Mesenchymal stem cell (in vitro differentiated cells and primary cell): Measurements from ENCODE around the gene MYLK.

Source experiments
- DNase-seq: peaks from one replicate; pipeline ENCODE4 v3.0.0-alpha.2; 2013
- H2AFZ ChIP-seq: one replicate; pipeline ENCODE4 v1.6.1; 2013; ENCODE audit warnings: low read depth, mild to moderate bottlenecking, control low read depth, inconsistent platforms, low read length, moderate library complexity
- H2AK5ac ChIP-seq: 2 replicates; pipeline ENCODE4 v1.6.1; 2013; ENCODE audit warnings: low read length, moderate library complexity, mild to moderate bottlenecking, inconsistent platforms; ENCODE audit not compliant: severe bottlenecking
- H2BK120ac ChIP-seq: one replicate; pipeline ENCODE4 v1.6.1; 2013; ENCODE audit warnings: low read depth, mild to moderate bottlenecking, inconsistent platforms, low read length, moderate library complexity
- H2BK12ac ChIP-seq, 2 experiments: one replicate each; pipeline ENCODE4 v1.6.1; 2013; ENCODE audit warnings: inconsistent platforms in 2 of 2, low read length in 2 of 2, mild to moderate bottlenecking in 2 of 2, moderate library complexity in 2 of 2, control low read depth in 1 of 2
- H2BK15ac ChIP-seq: one replicate; pipeline ENCODE4 v1.6.1; 2013; ENCODE audit warnings: mild to moderate bottlenecking, low read depth, inconsistent platforms; ENCODE audit not compliant: poor library complexity, severe bottlenecking
- H2BK5ac ChIP-seq: 2 replicates; pipeline ENCODE4 v1.6.1; 2013; ENCODE audit warnings: low read depth, mild to moderate bottlenecking, low read length, control low read depth, inconsistent platforms; ENCODE audit not compliant: poor library complexity, severe bottlenecking
- H3K14ac ChIP-seq, 2 experiments: one replicate each; pipeline ENCODE4 v1.6.1; 2013; ENCODE audit warnings: inconsistent platforms in 2 of 2, low read length in 2 of 2, control low read depth in 1 of 2, mild to moderate bottlenecking in 1 of 2, moderate library complexity in 1 of 2
- H3K18ac ChIP-seq, 2 experiments: one replicate each; pipeline ENCODE4 v1.6.1; 2013; ENCODE audit warnings: inconsistent platforms in 2 of 2, low read length in 2 of 2, control low read depth in 1 of 2, low read depth in 1 of 2, mild to moderate bottlenecking in 1 of 2
- H3K23ac ChIP-seq, 2 experiments: one replicate each; pipeline ENCODE4 v1.6.1; 2013; ENCODE audit warnings: inconsistent platforms in 2 of 2, low read length in 2 of 2, mild to moderate bottlenecking in 2 of 2, moderate library complexity in 2 of 2, control low read depth in 1 of 2
- H3K27ac ChIP-seq: 2 replicates; pipeline ENCODE4 v1.5.1; 2013; ENCODE audit warnings: mild to moderate bottlenecking, moderate library complexity, low read length, control low read depth, inconsistent platforms; ENCODE audit not compliant: poor library complexity, severe bottlenecking
- H3K27me3 ChIP-seq, 2 experiments: 2 replicates each; pipeline versions ENCODE4 v1.6.1 to v1.7.0; 2013; ENCODE audit warnings: low read length in 2 of 2, mild to moderate bottlenecking in 2 of 2, moderate library complexity in 2 of 2, control low read depth in 1 of 2, inconsistent platforms in 1 of 2; ENCODE audit not compliant: control insufficient read depth in 1 of 2, insufficient read depth in 1 of 2
- H3K36me3 ChIP-seq, 2 experiments: 2 replicates each; pipeline versions ENCODE4 v1.6.1 to v1.7.0; 2013; ENCODE audit warnings: low read length in 2 of 2, control low read depth in 1 of 2, inconsistent platforms in 1 of 2, low read depth in 1 of 2, mild to moderate bottlenecking in 1 of 2; ENCODE audit not compliant: insufficient read depth in 2 of 2, control insufficient read depth in 1 of 2
- H3K4ac ChIP-seq, 2 experiments: one replicate each; pipeline ENCODE4 v1.6.1; 2013; ENCODE audit warnings: inconsistent platforms in 2 of 2, low read length in 2 of 2, mild to moderate bottlenecking in 2 of 2, moderate library complexity in 2 of 2, control low read depth in 1 of 2, low read depth in 1 of 2
- H3K4me1 ChIP-seq: 2 replicates; pipeline ENCODE4 v1.6.1; 2013; ENCODE audit warnings: low read depth, low read length, control low read depth; ENCODE audit not compliant: control insufficient read depth, insufficient read depth
- H3K4me2 ChIP-seq: 2 replicates; pipeline ENCODE4 v1.6.1; 2013; ENCODE audit warnings: low read length, mild to moderate bottlenecking, inconsistent platforms; ENCODE audit not compliant: poor library complexity, severe bottlenecking
- H3K4me3 ChIP-seq, 2 experiments: 2 replicates each; pipeline versions ENCODE4 v1.5.1 to v1.7.0; 2013; ENCODE audit warnings: low read length in 2 of 2, mild to moderate bottlenecking in 2 of 2, control low read depth in 1 of 2, low read depth in 1 of 2; ENCODE audit not compliant: insufficient read depth in 1 of 2
- H3K79me1 ChIP-seq: replicated peaks from 2 replicates; pipeline ENCODE4 v1.6.1; 2013; ENCODE audit warnings: mild to moderate bottlenecking, control low read depth, low read length, inconsistent platforms; ENCODE audit not compliant: poor library complexity, severe bottlenecking
- H3K9ac ChIP-seq: 2 replicates; pipeline ENCODE4 v1.7.0; 2013; ENCODE audit warnings: mild to moderate bottlenecking, low read length, moderate library complexity
- H3K9me3 ChIP-seq: 2 replicates; pipeline ENCODE4 v1.7.0; 2013; ENCODE audit warnings: mild to moderate bottlenecking, low read length; ENCODE audit not compliant: control insufficient read depth
- H4K8ac ChIP-seq: one replicate; pipeline ENCODE4 v1.6.1; 2013; ENCODE audit warnings: inconsistent platforms, mild to moderate bottlenecking, low read length, moderate library complexity
- H4K91ac ChIP-seq: one replicate; pipeline ENCODE4 v1.6.1; 2013; ENCODE audit warnings: mild to moderate bottlenecking, low read length, inconsistent platforms
- WGBS: methylation state at CpG from one replicate; pipeline ENCODE4 v1.1.7; 2013; ENCODE audit warnings: mixed read lengths; 5-methylcytosine and 5-hydroxymethylcytosine counted together

MYLK gene

GRCh38 chr3:123834631-123835030 lies 49.5 kb downstream of the MYLK start:
- Histone ChIP-seq H3K9me3 (peaks cover 33% of the 10 kb centered on the region), H4K8ac (no peak overlapping the region), H3K36me3 (peaks cover 20 to 26% of the 10 kb centered on the region in 2 experiments), H2BK120ac (peak overlapping the region; percentile 9), H3K4me2 (no peak overlapping the region), H3K4me3 (no peak overlapping the region), H3K27me3 (no peaks in the 10 kb centered on the region), H3K23ac (no peak overlapping the region), H3K18ac (no peak overlapping the region), H2AFZ (no peak overlapping the region), H3K4ac (no peak overlapping the region), H4K91ac (no peak overlapping the region), H3K27ac (peak overlapping the region; percentile 86), H2BK5ac (peak overlapping the region; percentile 47), H2BK15ac (no peak overlapping the region), H2AK5ac (peak overlapping the region; percentile 4), H3K4me1 (peaks cover 14% of the 10 kb centered on the region), H3K79me1 (peaks cover 15% of the 10 kb centered on the region), H3K9ac (no peak overlapping the region), H2BK12ac (no peak overlapping the region), H3K14ac (no peak overlapping the region)
- 0% methylated on average over 1 of the region's 2 CpGs for WGBS
- DNase-seq = peak; percentile 82

GRCh38 chr3:123833398-123833785 lies 50.7 kb downstream of the MYLK start:
- Histone ChIP-seq H3K4ac (no peak overlapping the region), H3K9me3 (peaks cover 33% of the 10 kb centered on the region), H4K91ac (no peak overlapping the region), H3K4me2 (no peak overlapping the region), H3K27ac (peak overlapping the region; percentile 83), H2AFZ (no peak overlapping the region), H3K79me1 (peaks cover 16% of the 10 kb centered on the region), H2BK12ac (no peak overlapping the region), H3K9ac (no peak overlapping the region), H2BK120ac (no peak overlapping the region), H2AK5ac (peak overlapping the region; percentile 99), H3K4me1 (peaks cover 14% of the 10 kb centered on the region), H3K27me3 (no peaks in the 10 kb centered on the region), H3K18ac (peak overlapping the region in 1 of 2 experiments; percentile 64), H4K8ac (no peak overlapping the region), H3K4me3 (no peak overlapping the region), H2BK5ac (peak overlapping the region; percentile 51), H3K36me3 (peaks cover 24 to 31% of the 10 kb centered on the region in 2 experiments), H3K14ac (no peak overlapping the region), H3K23ac (no peak overlapping the region), H2BK15ac (no peak overlapping the region)
- 75% methylated on average over 1 of the region's 1 CpG for WGBS
- no peak for DNase-seq

- Histone ChIP-seq H4K8ac (peak overlapping the region; percentile 27), H3K4me1 (peaks cover 14% of the 10 kb centered on the region), H2BK120ac (no peak overlapping the region), H3K36me3 (peaks cover 24 to 36% of the 10 kb centered on the region in 2 experiments), H2AK5ac (peak overlapping the region; percentile 88), H2AFZ (no peak overlapping the region), H3K9me3 (peaks cover 33% of the 10 kb centered on the region), H3K4me3 (no peak overlapping the region), H3K4me2 (no peak overlapping the region), H3K14ac (no peak overlapping the region), H4K91ac (no peak overlapping the region), H3K27me3 (no peaks in the 10 kb centered on the region), H3K4ac (peak overlapping the region in 1 of 2 experiments; percentile 33), H2BK5ac (peak overlapping the region; percentile 61), H3K23ac (no peak overlapping the region), H3K79me1 (peaks cover 16% of the 10 kb centered on the region), H3K27ac (peak overlapping the region; percentile 83), H3K18ac (peak overlapping the region in 1 of 2 experiments; percentile 64), H3K9ac (no peak overlapping the region), H2BK15ac (no peak overlapping the region), H2BK12ac (no peak overlapping the region)
- 81% methylated on average over 2 of the region's 3 CpGs for WGBS
- DNase-seq = peak; percentile 63
Observed at GRCh38 chr3:123832692-123833397, 51.3 kb downstream of the MYLK start.

GRCh38 chr3:123831420-123831819 lies 52.7 kb downstream of the MYLK start:
- H4K8ac ChIP-seq = no peak overlapping the region
- no peak overlapping the region for H3K27ac ChIP-seq
- H3K27me3 ChIP-seq = no peaks in the 10 kb centered on the region
- peaks cover 14% of the 10 kb centered on the region for H3K4me1 ChIP-seq
- H4K91ac ChIP-seq = no peak overlapping the region
- peak; percentile 77 for DNase-seq
- peak overlapping the region in 1 of 2 experiments; percentile 66 for H3K4ac ChIP-seq
- peaks cover 40% of the 10 kb centered on the region for H3K9me3 ChIP-seq
- 81% methylated on average over 7 of the region's 7 CpGs for WGBS
- H3K9ac ChIP-seq = no peak overlapping the region
- no peak overlapping the region for H3K23ac ChIP-seq
- no peak overlapping the region for H3K4me3 ChIP-seq
- no peak overlapping the region for H2AFZ ChIP-seq
- H3K79me1 ChIP-seq = peaks cover 19% of the 10 kb centered on the region
- H2BK15ac ChIP-seq = no peak overlapping the region
- peak overlapping the region; percentile 68 for H2AK5ac ChIP-seq
- H2BK12ac ChIP-seq = peak overlapping the region; percentile 31 to 33
- H3K14ac ChIP-seq = no peak overlapping the region
- no peak overlapping the region for H3K4me2 ChIP-seq
- H3K36me3 ChIP-seq = peaks cover 23 to 44% of the 10 kb centered on the region in 2 experiments
- no peak overlapping the region for H3K18ac ChIP-seq
- H2BK5ac ChIP-seq = no peak overlapping the region
- H2BK120ac ChIP-seq = no peak overlapping the region
